ENCODE measurements around the gene ZNF394. TPM values are rescaled to one million over a fixed set of nuclear protein-coding genes. Genes with fewer than 3 reads are reported as not detected.

Gene ZNF394
- total RNA-seq, 1 donor from 2014 or later = 14.9 TPM

GRCh38 chr7:99456288-99456687, 43.8 kb downstream of the ZNF394 start:
- DNase-seq (ENCODE audit: low spot score) = no peak
- intact Hi-C loops (cut with DNase I) = no loop called here

GRCh38 chr7:99455874-99456273, 44.2 kb downstream of the ZNF394 start:
- no peak for DNase-seq (ENCODE audit: low spot score)
- intact Hi-C loops (cut with DNase I) = no loop called here

GRCh38 chr7:99453105-99453504, 47.0 kb downstream of the ZNF394 start:
- intact Hi-C loops (cut with DNase I) = no loop called here
- DNase-seq (ENCODE audit: low spot score) = no peak

- no peak for DNase-seq (ENCODE audit: low spot score)
- intact Hi-C loops (cut with DNase I) = no loop called here
These were observed 47.5 kb downstream of the ZNF394 start for GRCh38 chr7:99452541-99452940.

- intact Hi-C loops (cut with DNase I) = no loop called here
- no peak for DNase-seq (ENCODE audit: low spot score)
These were observed 48.1 kb downstream of the ZNF394 start for GRCh38 chr7:99451936-99452335.

GRCh38 chr7:99449326-99449725, 50.8 kb downstream of the ZNF394 start:
- DNase-seq (ENCODE audit: low spot score) = no peak
- intact Hi-C loops (cut with DNase I) = no loop called here

GRCh38 chr7:99448855-99449254, 51.2 kb downstream of the ZNF394 start:
- intact Hi-C loops (cut with DNase I) = no loop called here
- DNase-seq (ENCODE audit: low spot score) = no peak

- intact Hi-C loops (cut with DNase I) = no loop called here
- DNase-seq (ENCODE audit: low spot score) = no peak
These were observed 52.1 kb downstream of the ZNF394 start for GRCh38 chr7:99447943-99448342.

GRCh38 chr7:99446096-99446495, 54.0 kb downstream of the ZNF394 start:
- no peak for DNase-seq (ENCODE audit: low spot score)
- intact Hi-C loops (cut with DNase I) = no loop called here

Other genes starting within 250 kb of the ZNF394 start
- gene MYH16, start 227.4 kb downstream of the ZNF394 start, total RNA-seq = not detected
- 116 TPM for gene ARPC1A, start 174.4 kb downstream of the ZNF394 start, total RNA-seq
- 40.4 TPM for gene ARPC1B, start 125.6 kb downstream of the ZNF394 start, total RNA-seq
- gene PDAP1, start 91.7 kb downstream of the ZNF394 start, total RNA-seq = 95.6 TPM
- 46.5 TPM for gene BUD31, start 91.3 kb downstream of the ZNF394 start, total RNA-seq
- 3.4 TPM for gene PTCD1, start 61.5 kb downstream of the ZNF394 start, total RNA-seq
- 15.0 TPM for gene CPSF4, start 61.3 kb downstream of the ZNF394 start, total RNA-seq
- 516 TPM for gene ATP5MF, start 34.1 kb downstream of the ZNF394 start, total RNA-seq
- 3.8 TPM for gene ZNF789, start 27.4 kb downstream of the ZNF394 start, total RNA-seq
- gene ZKSCAN5, start 4.4 kb upstream of the ZNF394 start, total RNA-seq = 7.0 TPM
- 4.9 TPM for gene FAM200A, start 51.8 kb upstream of the ZNF394 start, total RNA-seq
- 42.1 TPM for gene ZNF655, start 58.4 kb upstream of the ZNF394 start, total RNA-seq
- not detected for gene TMEM225B, start 98.0 kb upstream of the ZNF394 start, total RNA-seq
- gene ZSCAN25, start 116.7 kb upstream of the ZNF394 start, total RNA-seq = 10.4 TPM
- 0.13 TPM for gene CYP3A5, start 179.7 kb upstream of the ZNF394 start, total RNA-seq
- gene CYP3A7, start 234.9 kb upstream of the ZNF394 start, total RNA-seq = not detected

Measured in cardiac septum (tissue), 1 donor.